GM12801 (cell line): ENCODE data around the gene GALNT17.

ENCODE experiments used
- TF ChIP-seq, protein P1 (sequence below): IDR thresholded peaks from one replicate; pipeline ENCODE4 v1.5.1; 2011; ENCODE audit warnings: control low read depth; ENCODE audit not compliant: insufficient read length; ENCODE audit errors: extremely low read depth

GALNT17 gene

DNA sequence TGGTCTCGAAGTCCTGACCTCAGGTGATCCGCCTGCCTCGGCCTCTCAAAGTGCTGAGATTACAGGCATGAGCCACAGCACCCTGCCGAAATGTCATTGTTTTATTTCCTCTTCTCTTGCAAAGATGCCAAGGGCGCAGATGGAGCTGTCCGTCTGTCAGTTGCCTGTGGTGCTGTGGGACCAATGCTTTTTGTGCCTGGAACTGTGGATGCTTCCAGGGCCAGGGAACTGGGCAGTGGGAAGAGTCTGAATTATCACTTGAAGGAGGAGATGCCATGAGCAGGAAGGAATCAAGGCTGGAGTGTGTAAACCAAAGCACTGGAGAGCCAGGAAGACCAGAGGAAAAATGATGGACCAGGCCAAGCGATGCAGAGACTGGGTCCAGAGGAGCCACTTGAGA, 459.9 kb downstream of the GALNT17 start:
- TF ChIP-seq, protein P1, sequence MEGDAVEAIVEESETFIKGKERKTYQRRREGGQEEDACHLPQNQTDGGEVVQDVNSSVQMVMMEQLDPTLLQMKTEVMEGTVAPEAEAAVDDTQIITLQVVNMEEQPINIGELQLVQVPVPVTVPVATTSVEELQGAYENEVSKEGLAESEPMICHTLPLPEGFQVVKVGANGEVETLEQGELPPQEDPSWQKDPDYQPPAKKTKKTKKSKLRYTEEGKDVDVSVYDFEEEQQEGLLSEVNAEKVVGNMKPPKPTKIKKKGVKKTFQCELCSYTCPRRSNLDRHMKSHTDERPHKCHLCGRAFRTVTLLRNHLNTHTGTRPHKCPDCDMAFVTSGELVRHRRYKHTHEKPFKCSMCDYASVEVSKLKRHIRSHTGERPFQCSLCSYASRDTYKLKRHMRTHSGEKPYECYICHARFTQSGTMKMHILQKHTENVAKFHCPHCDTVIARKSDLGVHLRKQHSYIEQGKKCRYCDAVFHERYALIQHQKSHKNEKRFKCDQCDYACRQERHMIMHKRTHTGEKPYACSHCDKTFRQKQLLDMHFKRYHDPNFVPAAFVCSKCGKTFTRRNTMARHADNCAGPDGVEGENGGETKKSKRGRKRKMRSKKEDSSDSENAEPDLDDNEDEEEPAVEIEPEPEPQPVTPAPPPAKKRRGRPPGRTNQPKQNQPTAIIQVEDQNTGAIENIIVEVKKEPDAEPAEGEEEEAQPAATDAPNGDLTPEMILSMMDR: no peak

DNA sequence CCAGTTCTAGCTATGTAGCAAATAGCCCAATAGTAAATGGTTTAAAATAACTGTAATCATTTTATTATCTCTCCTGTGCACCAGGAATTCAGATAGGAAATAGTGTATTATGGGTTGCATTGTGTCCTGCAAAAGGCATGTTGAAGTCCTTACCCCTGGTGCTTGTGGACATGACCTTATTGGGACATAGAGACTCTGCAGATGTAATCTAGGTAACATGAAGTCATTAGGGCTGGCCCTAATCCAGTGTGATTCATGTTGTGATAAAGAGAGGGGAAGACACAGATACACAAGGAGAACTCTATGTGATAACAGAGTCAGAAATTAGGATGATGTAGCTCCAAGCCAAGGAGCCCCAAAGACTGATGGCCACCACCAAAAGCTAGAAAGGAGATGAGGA, 462.8 kb downstream of the GALNT17 start:
- TF ChIP-seq, protein P1: no peak

DNA sequence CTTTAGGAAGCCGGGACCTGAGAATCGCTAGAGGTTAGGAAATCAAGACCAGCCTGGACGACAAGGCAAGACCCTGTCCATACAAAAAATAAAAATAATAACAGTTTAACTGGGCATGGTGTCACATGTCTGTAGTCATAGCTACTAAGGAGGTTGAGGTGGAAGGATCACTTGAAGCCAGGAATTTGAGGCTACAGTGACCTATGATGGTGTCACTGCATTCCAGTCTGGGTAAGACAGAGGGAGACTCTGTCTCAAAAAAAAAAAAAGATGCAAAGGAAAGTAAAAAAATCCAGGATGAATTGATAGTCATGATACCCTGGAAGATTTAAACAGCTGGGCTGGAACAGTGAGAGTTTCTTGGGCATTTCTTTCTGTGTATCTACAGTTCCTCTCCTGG, 463.2 kb downstream of the GALNT17 start:
- TF ChIP-seq, protein P1: no peak

DNA sequence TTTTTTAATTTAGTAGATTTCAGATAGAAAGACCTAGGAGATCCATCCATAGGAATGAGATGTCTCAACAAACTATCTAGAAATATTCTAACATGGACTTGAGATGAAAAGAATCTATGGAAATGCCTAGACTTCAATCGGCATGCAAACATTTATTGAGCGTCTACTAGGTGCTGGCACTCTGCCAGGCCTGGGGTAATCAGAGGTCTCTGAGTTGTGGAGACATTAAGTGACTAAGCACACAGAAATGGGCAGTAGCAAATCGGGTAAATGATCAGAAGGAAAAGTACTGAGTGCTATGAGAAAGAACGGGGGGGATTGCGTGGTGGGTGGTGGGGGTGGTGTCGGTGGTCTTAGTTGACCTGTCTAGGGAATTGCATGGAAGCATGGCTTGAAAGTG, 466.6 kb downstream of the GALNT17 start:
- TF ChIP-seq, protein P1: no peak

DNA sequence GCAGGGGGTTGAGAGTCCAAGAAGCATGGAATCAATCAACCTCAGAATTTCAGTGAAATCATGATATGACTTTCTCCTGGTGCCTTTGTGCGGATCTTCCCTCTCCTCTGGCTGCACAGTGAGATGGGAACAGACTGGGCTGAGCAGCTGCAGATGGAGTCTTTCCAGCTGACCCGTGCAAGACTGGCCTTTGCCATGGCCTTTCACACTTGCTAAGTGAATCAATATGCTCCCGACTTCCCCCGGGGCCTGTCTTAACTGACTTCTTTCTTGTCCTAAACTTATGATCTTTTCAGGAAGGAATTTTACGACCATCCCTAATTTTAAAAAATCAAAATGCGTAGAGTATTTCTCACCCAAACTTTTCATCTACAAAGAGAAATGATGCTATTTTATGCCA, 469.9 kb downstream of the GALNT17 start:
- TF ChIP-seq, protein P1: no peak

DNA sequence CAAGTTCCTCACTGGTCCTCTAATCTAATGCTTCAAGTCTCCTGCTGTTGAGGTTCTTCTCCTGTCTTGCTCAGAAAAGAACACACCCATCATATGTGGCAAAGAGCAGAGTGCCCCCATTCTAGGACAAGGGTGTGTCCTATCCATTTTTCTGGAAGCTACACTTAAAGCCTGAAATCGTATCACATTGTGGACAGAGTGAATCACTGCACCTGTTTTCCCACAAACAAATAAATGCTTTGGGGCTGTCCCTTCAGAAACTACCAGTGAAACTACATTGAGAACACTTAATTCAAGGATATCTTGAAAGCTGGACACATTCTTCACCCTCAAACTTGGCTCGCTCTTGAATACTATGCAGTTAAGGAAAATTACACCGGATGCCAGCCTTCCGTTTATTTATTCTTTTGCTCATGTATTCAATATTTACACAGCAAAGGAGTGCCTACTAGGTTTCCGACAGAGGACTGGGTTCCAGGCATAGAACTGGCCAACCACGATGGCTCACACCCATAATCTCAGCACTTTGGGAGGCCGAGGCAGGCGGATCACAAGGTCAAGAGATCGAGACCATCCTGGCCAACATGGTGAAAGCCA, 473.0 kb downstream of the GALNT17 start:
- TF ChIP-seq, protein P1: no peak

DNA sequence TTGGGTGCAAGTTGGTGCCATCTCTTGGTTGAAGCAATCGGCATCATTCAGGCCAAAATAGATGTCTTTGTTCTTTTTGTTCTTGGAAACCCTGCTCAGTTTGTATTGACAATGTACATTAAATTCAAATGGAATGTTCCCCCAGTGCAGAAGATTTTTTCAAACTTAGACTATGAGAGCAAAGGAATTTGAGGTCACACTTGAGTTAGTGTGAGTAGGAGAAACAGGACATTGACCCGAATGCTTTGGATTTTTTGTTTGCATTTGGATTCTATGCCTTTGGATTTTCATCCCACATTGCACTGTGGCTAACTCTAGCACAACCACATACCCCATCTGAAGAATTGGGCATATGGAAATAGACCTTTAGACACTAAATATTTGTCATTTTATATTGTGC, 480.0 kb downstream of the GALNT17 start:
- TF ChIP-seq, protein P1: no peak
